NCI-H1092 (cell line): ENCODE data around the gene DISC1.

ENCODE experiments used
- DNase-seq: peaks from one replicate; lab custom pipeline; 2025; lab: John Stamatoyannopoulos, UW

The DISC1 gene

DNA sequence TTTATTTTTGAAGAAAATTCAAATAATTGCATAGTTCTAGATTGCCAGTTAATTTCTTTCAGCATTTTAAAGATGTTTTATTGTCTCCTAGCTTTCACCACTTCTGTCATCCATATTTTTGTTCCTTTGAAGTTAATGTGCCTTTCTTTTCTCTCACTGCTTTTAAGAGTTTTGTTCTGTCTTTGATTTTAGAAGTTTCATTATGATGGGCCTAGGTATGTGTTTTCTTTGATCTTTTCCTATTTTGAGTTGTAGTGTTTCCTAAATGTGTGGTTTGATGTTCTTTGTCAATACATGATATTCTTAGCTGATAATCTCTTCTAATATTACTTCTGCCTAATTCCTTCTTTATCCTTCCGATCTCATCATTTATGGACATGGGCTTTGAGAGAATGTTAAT lies 378.7 kb downstream of the DISC1 start:
- DNase-seq: no peak

- DNase-seq: no peak
These were observed 383.2 kb downstream of the DISC1 start for GRCh38 chr1:232009741-232010140.

DNA sequence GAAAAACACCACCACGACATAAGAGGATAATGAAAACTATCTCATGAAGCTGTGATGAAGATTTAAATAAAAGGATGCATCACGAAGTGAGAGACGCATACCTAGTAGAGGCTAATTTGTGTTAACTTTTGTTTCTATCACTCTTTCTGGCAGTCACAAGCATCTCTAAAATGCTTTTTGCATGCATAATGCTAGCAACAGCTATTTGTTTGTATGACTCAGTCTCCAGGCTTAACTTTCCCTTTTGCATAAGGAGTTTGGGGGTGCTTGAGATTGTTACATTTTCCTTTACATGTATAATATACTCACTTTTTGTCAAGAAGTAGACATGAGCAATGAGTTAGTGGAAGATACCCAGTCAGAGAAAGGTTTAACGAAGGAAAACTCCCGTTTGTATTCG lies 385.4 kb downstream of the DISC1 start:
- DNase-seq: no peak

DNA sequence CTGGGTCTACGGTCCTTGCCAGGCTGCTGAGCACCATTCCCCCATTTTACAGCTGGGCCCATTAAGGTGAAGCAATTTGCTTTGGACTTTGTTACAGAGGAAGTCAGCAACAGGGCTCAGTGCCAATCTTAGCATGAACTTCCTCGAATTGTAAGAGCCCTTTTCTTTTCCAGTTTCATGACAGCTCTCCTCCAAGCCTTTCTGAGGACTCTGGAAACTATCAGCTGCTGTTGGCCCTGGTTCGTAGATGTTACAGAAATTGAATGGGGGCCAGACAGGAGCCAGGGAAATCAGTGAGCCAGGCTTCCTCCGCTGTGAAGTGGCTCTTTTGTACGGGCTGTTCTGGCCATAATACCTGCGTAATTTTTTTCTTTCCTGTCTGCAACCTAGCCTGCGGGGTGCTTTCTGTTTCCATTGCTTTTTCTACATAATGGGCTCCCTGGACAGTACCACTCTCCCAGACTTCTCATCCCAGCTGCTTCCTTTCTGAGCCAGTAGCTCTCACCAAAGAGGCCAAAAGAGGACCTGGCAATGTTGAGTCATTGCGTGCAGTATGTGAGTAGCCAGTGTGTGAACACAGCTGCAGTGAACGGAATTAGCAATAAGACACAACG lies 386.3 kb downstream of the DISC1 start:
- peak; percentile 92 for DNase-seq

DNA sequence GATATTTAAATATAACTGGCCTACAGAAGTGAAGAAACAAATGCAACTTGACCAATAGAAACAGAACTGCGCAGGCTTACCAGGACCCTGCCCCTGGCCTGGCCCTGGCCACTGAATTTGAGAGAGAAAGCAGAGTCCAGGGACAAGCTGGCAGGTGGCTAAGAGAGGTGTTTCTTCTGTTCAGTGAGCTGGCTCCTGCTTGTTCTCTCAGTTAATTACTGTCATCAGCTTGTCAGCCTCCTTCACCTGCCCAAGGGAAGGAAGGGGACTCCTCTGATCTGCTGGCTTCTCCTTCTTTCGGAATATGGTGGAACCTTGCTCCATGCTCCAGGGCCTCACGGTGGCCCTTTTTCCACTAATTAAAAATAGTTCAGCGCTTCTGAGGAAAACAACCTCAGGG lies 388.4 kb downstream of the DISC1 start:
- DNase-seq: peak; percentile 26

DNA sequence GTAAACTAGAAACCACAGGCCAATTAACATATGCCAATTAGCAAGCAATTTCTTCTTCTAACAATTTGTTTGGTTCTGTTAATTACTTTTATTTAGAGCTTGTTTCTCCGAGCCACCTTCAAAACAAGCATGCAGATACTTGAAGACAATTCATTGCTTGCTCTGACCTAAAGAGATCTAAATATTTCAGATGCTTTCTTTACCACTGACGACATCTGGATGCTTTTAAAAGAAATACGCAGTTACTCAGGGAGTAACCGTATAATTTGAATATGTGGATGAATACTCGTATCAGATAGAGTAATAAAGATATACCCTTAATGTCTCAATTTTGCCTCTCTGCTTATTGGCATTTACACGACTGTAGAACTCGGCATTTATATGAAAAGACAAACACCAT lies 390.0 kb downstream of the DISC1 start:
- DNase-seq: no peak

- DNase-seq: no peak
These were observed 390.5 kb downstream of the DISC1 start for GRCh38 chr1:232017057-232017456.

- DNase-seq: no peak
These were observed 391.2 kb downstream of the DISC1 start for GRCh38 chr1:232017759-232018158.

DNA sequence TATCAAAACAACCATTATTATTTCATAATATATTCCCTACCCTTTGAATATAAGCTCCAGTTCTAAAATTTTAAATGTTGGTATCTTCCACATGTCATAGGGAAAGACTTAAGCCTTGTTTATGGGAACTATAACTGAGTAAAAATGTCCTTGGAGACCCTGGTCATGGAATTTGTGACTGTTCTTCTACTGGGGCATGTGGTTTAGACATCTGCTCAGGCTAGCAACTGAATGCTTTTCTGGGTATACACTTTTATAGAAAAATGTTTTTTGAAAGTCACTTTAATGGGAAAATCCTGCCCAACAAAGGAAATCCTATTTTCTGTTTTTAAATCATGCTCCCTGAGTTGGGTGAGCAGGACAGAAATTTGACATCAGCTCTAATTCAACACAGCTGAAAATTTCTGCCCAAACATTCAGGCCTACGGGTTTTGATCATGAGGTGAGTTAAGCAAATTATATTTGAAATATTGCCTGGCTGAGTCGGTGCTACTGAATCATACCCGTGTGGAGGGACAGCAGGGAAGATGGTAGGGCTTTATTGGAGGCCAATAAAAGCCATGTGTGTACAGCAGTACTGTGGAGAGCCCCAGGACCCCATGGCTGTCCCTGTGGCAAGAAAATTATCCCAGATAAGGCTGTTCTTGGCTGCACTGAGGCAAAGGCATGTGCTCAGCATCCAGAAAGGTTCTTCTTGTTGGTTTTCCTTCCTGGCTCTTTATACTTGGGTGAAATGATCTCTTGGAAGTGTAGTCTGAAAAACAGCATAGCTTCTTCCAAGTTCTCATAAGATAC lies 391.8 kb downstream of the DISC1 start:
- DNase-seq: no peak

GRCh38 chr1:232019026-232019340 lies 392.4 kb downstream of the DISC1 start:
- no peak for DNase-seq

DNA sequence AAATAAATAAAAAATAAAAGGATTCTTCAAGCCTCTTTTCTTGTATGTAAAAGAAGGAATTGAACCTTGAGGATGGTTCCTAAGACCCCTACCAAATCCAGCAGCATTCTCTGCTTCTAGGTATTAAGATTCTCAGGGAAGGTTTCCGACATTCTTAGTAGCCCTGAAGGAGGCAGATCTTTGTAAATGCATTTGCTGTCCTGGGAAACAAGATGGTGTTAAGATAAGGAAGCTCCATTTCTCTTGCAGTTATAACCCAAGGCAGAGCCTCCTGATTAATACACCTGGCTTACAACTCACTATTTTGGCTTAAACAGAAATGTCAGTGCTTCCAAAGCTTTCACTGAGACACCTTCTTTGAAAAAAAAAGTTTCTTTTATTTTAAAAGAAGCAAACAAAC lies 393.8 kb downstream of the DISC1 start:
- no peak for DNase-seq

DNA sequence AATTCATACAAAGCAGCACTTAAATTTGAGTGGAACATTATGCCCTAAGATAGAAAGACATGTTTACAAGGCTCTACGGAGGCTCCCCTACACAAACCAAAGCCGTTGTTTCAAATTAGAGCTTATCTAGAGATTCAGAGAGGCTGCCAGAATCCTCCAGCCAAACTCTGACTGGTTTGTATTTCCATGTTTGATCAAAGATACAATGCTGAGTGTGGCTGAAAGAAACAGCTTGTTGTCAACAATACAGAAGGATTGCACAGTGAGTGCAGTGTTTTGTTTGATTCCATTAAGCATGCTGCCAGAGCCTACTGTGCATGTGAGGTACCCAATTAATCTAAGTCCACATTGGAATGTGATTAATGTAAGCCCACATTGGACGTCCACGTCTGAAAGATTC lies 402.7 kb downstream of the DISC1 start:
- peak; percentile 23 for DNase-seq

GRCh38 chr1:232031156-232031555 lies 404.6 kb downstream of the DISC1 start:
- no peak for DNase-seq

GRCh38 chr1:232033285-232033684 lies 406.7 kb downstream of the DISC1 start:
- DNase-seq: peak; percentile 4

GRCh38 chr1:232034556-232034955 lies 408.0 kb downstream of the DISC1 start:
- no peak for DNase-seq

DNA sequence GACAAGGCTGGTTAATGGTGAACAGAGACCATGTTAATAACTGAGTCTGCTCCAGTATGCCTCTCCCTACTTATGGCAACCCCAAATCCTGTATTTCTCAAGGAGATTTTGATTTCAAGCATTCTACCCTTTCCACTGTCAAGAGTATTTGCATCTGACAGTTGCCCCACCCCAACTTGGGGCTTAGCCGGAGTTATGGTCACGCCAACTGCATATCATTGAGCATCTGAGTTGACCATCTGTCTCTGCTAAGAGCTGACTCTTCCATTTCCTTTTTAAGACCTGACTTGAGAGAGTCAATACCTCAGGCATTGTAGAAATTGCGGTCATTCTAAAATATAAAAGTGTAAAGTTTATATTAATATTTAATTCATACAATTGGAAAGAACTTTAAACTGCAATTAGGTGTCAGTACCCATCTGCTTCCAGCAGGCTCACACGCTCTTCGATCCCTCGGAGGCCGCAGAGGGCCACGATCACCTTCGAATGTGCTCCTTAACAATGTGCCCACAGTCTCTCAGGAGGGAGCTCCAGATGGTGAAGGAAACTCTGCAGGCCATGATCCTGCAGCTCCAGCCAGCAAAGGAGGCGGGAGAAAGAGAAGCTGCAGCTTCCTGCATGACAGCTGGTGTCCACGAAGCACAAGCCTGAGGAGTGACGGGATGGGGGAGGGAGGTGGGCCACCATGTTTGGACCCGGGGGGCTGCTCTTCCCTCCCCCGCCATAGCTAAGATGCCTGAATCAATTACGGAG lies 409.8 kb downstream of the DISC1 start:
- DNase-seq: no peak

GRCh38 chr1:232037774-232038388 lies 411.3 kb downstream of the DISC1 start:
- DNase-seq: no peak

GRCh38 chr1:232038706-232039677 lies 412.4 kb downstream of the DISC1 start:
- peak; percentile 16 for DNase-seq

GRCh38 chr1:232040260-232040659 lies 413.7 kb downstream of the DISC1 start:
- no peak for DNase-seq

- no peak for DNase-seq
These were observed 418.1 kb downstream of the DISC1 start for GRCh38 chr1:232044728-232045127.

GRCh38 chr1:232045139-232045994 lies 418.8 kb downstream of the DISC1 start:
- DNase-seq: no peak
